ENCODE results near the gene TTC7B.

- TF ChIP-seq CTCF (conservative IDR thresholded peaks at IDR 0.05): no peak
- TF ChIP-seq ZFX (IDR thresholded peaks at IDR 0.05): no peak
These were observed 167.1 kb downstream of the TTC7B start for GRCh38 chr14:90649083-90649482.

Measured in C4-2B (cell line).